GM12801 (cell line): ENCODE data around the gene FCRLB.

ENCODE experiments used
- CTCF ChIP-seq: IDR thresholded peaks from one replicate; pipeline ENCODE4 v1.5.1; 2011; ENCODE audit warnings: control low read depth; ENCODE audit not compliant: insufficient read length; ENCODE audit errors: extremely low read depth

The FCRLB gene

DNA sequence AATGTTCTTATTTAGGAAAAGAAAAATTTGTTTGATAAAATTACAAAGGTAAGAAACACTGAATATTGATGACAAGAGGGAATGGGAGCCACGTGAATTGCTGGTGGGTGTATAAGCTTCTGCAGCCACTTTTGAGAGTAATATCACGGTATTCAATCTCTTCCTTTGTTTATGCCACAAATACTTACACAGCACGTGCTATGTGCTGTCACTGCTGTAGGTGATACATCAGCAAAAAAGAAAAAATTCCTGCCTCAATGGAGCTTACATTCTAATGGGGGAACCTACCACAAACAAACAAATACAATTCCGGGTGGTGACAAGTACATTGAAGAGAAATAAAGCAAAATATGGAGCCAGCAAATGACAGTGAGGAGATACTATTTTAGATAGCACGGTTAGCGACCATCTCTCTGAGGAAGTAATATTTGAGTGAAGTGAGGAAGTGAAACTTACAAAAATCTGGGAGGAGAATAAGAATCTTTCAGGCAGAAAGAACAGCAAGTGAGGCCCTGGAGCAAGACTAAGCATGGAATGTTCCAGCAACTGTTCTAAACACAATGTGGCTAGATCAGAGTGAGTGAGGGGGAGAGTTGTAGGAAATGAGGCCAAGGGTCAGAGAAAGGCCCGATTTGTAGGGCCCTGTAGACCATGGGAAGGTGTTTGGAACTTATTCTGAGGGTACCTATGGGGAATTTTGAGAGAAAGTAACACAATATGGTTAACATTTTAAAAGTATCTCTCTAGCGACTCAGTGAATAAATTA, 2.6 kb upstream of the FCRLB start:
- TF ChIP-seq CTCF: no peak

- no peak for TF ChIP-seq CTCF
These were observed 2.1 kb upstream of the FCRLB start for GRCh38 chr1:161719325-161719611.

GRCh38 chr1:161720422-161720821, 922 bp upstream of the FCRLB start:
- no peak for TF ChIP-seq CTCF

DNA sequence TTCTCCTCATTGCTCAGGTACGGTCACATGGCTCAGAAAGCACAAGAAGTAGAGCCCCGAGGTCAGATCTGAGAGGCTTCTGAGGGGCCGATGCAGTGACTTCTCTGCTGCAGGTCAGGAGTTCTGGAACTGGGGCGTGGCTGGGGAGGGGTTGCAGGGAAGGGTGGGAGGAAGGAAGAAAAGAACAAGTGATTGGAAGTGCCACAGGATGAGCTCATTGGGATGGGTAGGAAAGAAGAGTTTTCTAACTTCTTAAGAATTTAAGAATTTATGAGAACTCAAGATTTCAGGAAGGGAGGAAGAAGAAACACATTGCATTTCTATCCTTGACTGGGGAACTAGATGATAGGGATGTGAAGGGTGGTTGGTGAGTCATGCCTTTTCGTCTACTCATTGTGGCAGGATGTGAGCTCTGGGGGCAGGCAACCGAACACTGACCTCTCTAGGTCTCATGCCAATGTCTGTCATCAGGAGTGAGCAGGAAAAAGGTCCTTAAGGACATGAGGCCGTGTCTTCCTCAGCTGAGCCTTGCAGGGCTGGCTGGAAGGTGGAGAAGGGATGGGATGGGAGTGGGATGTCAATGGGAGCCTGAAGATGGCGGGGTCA, 497 bp downstream of the FCRLB start:
- TF ChIP-seq CTCF: no peak

- no peak for TF ChIP-seq CTCF
These were observed 1.1 kb downstream of the FCRLB start for GRCh38 chr1:161722406-161722805.

GRCh38 chr1:161723459-161724141, 2.3 kb downstream of the FCRLB start:
- no peak for TF ChIP-seq CTCF

GRCh38 chr1:161725908-161726472, 4.6 kb downstream of the FCRLB start:
- no peak for TF ChIP-seq CTCF
